ENCODE measurements around the gene DEFB108B.
A peak's percentile ranks its signal among the peaks of the same experiment; 100 is the strongest.
"Not testable (repeated sequence)": the region's sequence is repeated elsewhere in the genome, so short reads cannot be mapped to it uniquely, and the experiment has no call there.

Gene DEFB108B

GRCh38 chr11:71804158-71804947 is 28.6 kb upstream of the DEFB108B start:
- DNase-seq; in situ Hi-C loops (cut with HindIII; ENCODE audit: low pct_ligation_motif_present, low pct_unique_long_range_greater_than_20kb, low sequenced_read_pairs): not testable (repeated sequence)

GRCh38 chr11:71812529-71812928 is 20.5 kb upstream of the DEFB108B start:
- in situ Hi-C loops (cut with HindIII; ENCODE audit: low pct_ligation_motif_present, low pct_unique_long_range_greater_than_20kb, low sequenced_read_pairs); DNase-seq: not testable (repeated sequence)

DNA sequence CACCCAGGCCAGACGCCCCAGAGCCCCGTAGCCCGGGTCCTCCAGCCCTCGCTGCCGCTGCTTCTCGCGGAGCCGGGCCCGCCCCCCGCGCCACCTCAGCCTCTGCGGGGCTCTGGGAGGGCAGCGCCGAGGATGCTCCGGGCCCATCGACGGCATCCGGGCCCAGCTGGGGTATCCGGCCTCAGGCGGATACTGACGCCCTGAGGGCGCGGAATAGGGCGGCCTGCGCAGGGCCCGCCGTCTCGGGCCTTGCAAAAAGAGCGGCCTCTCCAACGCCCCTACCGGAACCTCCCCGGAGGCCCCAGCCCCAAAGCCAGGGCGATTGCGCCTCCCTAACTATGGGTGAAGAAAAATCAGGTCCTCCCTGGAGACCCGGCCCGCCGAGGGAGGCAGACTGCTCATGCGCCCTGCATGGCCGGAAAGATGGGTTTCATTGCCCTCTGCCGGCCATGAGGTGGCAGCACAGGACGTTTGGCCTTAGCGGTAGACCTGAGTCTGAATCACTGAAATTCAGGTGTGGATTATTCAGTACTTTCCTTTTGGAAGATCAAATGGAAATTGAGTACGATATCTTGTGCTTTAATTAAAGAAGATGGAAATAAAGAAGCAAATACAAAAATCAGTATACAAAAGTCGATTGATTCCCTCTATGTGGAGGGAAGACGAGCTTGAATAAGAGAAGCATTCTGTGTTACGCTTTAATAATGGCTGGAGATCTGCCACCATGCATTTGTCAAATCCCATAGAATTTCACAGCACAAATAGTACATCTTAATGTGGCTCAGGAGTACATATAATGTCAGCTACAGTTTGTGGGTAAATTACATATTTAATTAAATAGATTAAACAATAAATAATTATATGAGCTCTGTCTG is 19.3 kb upstream of the DEFB108B start:
- peak; percentile 60 for DNase-seq
- in situ Hi-C loops (cut with HindIII; ENCODE audit: low pct_ligation_motif_present, low pct_unique_long_range_greater_than_20kb, low sequenced_read_pairs): not testable (repeated sequence)

DNA sequence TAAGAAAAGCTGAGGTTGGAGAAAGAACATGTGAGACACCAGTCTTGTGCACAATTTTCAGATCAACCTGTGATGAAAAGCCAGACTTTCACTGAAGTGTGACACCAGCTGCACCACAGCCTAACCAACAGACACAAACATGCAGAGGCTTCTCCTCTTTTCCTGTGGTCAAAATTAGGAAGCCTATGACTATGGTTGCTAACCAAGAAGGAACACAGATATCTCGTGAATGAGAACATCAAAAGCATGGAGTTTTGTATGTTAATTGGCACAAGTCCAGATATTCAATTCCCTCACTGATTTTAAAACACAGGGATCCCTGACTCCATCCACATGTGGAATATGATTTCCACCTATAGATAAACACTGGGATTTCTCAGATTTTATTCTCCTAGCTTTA is 11.5 kb upstream of the DEFB108B start:
- in situ Hi-C loops (cut with HindIII; ENCODE audit: low pct_ligation_motif_present, low pct_unique_long_range_greater_than_20kb, low sequenced_read_pairs); DNase-seq: not testable (repeated sequence)

DNA sequence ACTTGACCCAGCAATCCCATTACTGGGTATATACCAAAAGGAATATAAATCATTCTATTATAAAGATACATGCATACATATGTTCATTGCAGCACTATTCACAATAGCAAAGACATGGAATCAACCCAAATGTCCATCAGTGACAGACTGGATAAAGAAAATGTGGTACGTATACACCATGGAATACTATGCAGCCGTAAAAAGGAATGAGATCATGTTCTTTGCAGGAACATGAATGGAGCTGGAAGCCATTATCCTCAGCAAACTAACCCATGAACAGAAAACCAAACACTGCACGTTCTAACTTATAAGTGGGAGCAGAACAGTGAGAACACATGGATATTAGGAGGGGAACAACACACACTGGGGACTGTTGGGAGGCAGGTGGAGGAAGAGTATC is 3.8 kb upstream of the DEFB108B start:
- DNase-seq; in situ Hi-C loops (cut with HindIII; ENCODE audit: low pct_ligation_motif_present, low pct_unique_long_range_greater_than_20kb, low sequenced_read_pairs): not testable (repeated sequence)

DNA sequence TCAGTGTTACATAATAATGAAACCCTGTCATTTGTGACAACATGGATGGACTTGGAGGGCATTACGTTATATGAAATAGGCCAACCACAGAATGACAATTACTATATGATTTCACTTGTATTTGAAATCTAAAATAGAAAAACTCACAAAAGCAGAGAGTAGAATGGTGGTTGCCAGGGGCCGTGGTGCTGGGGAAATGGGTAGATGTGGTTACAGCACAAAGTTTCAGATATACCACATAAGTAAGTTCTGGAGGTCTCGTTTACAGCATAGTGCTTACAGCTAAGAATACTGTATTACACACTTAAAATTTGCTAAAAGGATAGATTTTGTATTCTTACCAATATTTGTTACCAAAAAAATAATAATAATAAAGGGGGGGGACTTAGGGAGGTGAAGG is 3.3 kb upstream of the DEFB108B start:
- in situ Hi-C loops (cut with HindIII; ENCODE audit: low pct_ligation_motif_present, low pct_unique_long_range_greater_than_20kb, low sequenced_read_pairs); DNase-seq: not testable (repeated sequence)

DNA sequence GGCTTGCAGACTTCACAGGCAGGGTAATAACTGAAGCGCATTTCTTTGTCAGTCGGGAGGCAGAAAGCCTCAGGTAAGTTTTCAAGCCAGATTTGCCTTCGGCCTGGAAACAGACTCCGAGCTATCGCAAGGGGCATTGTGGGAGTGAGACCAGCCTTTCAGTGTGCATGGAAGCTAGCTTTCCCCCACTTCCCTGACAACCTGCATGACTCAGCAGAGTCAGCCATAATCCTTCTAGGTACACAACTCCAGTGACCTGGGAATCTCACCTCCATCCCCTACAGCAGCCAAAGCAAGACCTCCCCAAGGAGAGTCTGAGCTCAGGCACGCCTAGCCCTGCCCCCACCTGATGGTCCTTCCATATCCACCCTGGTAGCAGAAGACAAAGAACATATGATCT is 9.7 kb downstream of the DEFB108B start:
- DNase-seq; in situ Hi-C loops (cut with HindIII; ENCODE audit: low pct_ligation_motif_present, low pct_unique_long_range_greater_than_20kb, low sequenced_read_pairs): not testable (repeated sequence)

- DNase-seq; in situ Hi-C loops (cut with HindIII; ENCODE audit: low pct_ligation_motif_present, low pct_unique_long_range_greater_than_20kb, low sequenced_read_pairs): not testable (repeated sequence)
Observed at GRCh38 chr11:71843355-71843754, 10.4 kb downstream of the DEFB108B start.

GRCh38 chr11:71843858-71844257 is 10.9 kb downstream of the DEFB108B start:
- no peak for DNase-seq
- in situ Hi-C loops (cut with HindIII; ENCODE audit: low pct_ligation_motif_present, low pct_unique_long_range_greater_than_20kb, low sequenced_read_pairs): no loop called here

DNA sequence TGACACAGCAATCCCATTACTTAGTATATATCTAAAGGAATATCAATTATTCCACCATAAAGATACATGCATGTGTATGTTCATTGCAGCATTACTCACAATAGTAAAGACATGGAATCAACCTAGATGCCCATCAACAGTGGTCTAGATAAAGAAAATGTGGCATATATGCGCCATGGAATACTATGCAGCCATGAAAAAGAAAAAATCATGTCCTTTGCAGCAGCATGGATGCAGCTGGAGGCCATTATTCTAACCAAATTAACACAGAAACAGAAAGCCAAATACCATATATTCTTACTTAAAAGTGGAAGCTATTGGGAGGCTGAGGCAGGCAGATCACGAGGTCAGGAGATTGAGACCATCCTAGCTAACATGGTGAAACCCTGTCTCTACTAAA is 20.9 kb downstream of the DEFB108B start:
- in situ Hi-C loops (cut with HindIII; ENCODE audit: low pct_ligation_motif_present, low pct_unique_long_range_greater_than_20kb, low sequenced_read_pairs): not testable (repeated sequence)

DNA sequence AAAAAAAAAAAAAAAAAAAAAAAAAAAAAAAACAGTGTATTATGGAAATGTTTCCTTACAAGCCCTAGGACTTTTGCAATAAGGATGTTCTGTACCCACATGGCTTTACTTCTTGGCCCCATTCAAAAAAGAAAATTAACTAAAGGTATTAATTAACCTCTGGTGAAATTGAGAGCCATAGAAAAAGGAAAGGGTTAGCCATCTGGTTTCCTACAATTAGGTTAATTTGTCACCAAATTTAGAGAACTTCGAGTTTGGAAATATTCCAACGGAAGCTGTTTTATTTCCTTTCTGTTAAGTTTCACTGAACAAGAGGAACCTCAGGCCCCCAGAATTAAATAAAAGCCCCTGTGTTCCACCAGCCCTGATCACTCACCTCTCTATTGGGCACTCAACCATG is 22.9 kb downstream of the DEFB108B start:
- in situ Hi-C loops (cut with HindIII; ENCODE audit: low pct_ligation_motif_present, low pct_unique_long_range_greater_than_20kb, low sequenced_read_pairs); DNase-seq: not testable (repeated sequence)

More for the DNA sequence above, 20.9 kb downstream of the DEFB108B start:
- DNase-seq: not testable (repeated sequence)

- DNase-seq; in situ Hi-C loops (cut with HindIII; ENCODE audit: low pct_ligation_motif_present, low pct_unique_long_range_greater_than_20kb, low sequenced_read_pairs): not testable (repeated sequence)
Observed at GRCh38 chr11:71860835-71861234, 27.8 kb downstream of the DEFB108B start.

GRCh38 chr11:71863978-71864627 is 31.1 kb downstream of the DEFB108B start:
- peak; percentile 72 for DNase-seq
- in situ Hi-C loops (cut with HindIII; ENCODE audit: low pct_ligation_motif_present, low pct_unique_long_range_greater_than_20kb, low sequenced_read_pairs): not testable (repeated sequence)

- DNase-seq; in situ Hi-C loops (cut with HindIII; ENCODE audit: low pct_ligation_motif_present, low pct_unique_long_range_greater_than_20kb, low sequenced_read_pairs): not testable (repeated sequence)
Observed at GRCh38 chr11:71867209-71867608, 34.2 kb downstream of the DEFB108B start.

GRCh38 chr11:71869931-71870330 is 36.9 kb downstream of the DEFB108B start:
- in situ Hi-C loops (cut with HindIII; ENCODE audit: low pct_ligation_motif_present, low pct_unique_long_range_greater_than_20kb, low sequenced_read_pairs); DNase-seq: not testable (repeated sequence)

DNA sequence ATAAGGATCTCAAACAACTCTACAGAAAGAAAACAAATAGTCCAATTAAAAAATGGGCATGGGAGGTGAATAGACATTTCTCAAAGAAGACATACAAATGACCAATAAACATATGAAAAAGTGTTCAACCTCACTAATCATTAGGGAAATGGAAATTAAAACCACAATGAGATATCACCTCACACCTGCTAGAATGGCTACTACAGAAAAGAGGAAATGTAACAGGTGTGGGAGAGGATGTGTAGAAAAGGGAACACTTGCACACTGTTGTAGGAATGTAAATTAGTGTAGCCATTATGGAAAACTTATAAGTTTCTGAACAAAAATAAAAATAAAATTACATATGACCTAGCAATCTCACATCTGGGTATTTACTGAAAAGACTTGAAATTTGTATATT is 37.7 kb downstream of the DEFB108B start:
- DNase-seq; in situ Hi-C loops (cut with HindIII; ENCODE audit: low pct_ligation_motif_present, low pct_unique_long_range_greater_than_20kb, low sequenced_read_pairs): not testable (repeated sequence)

- DNase-seq; in situ Hi-C loops (cut with HindIII; ENCODE audit: low pct_ligation_motif_present, low pct_unique_long_range_greater_than_20kb, low sequenced_read_pairs): not testable (repeated sequence)
Observed at GRCh38 chr11:71876262-71876661, 43.3 kb downstream of the DEFB108B start.

GRCh38 chr11:71878059-71878458 is 45.1 kb downstream of the DEFB108B start, which contains the start of gene DEFB131B:
DEFB131B (plus strand) TSS chr11:71878453; CDS start chr11:71878453, 0 bp downstream.
- DNase-seq; in situ Hi-C loops (cut with HindIII; ENCODE audit: low pct_ligation_motif_present, low pct_unique_long_range_greater_than_20kb, low sequenced_read_pairs): not testable (repeated sequence)

DNA sequence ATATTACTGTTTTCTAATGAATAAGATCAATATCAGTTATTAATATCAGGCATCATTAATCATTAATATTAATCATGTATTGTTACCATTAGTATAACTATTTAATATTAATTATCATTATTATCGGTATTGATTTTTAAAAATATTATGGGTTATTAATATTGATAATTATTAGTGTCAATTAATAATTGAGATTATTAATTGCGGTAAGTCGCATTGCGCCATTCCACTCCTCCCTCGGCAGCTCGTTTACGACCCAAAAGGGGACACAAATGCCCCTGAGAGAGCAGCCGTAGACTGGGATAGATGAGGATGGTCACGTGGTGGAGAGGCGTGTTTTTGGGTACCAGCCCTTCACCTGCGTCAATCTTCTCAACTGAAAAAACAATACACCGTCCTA is 52.8 kb downstream of the DEFB108B start:
- DNase-seq; in situ Hi-C loops (cut with HindIII; ENCODE audit: low pct_ligation_motif_present, low pct_unique_long_range_greater_than_20kb, low sequenced_read_pairs): not testable (repeated sequence)

Measured in ACHN (cell line).